Stomach (tissue), 9 donors: ENCODE measurements around the gene HDAC9. TPM values are rescaled to one million over a fixed set of nuclear protein-coding genes. Genes with fewer than 3 reads are reported as not detected.

Experiments used
- DNase-seq, 2 donors: peaks; one replicate each; pipeline versions ENCODE4 v3.0.0 to v3.0.0-alpha.2; 2013 to 2019
- H3K27ac ChIP-seq, 5 donors: fragments of 200-600 bp in 4 of 5; sonication (generic) in 4 of 5; one replicate each; pipeline ENCODE4 v1.5.1; 2013 to 2019; ENCODE audit warnings: mild to moderate bottlenecking in 1 of 5, moderate library complexity in 1 of 5
- H3K27me3 ChIP-seq, 3 donors: fragments of 200-600 bp; sonication (generic); one replicate each; pipeline ENCODE4 v1.5.1; 2017 to 2019; ENCODE audit warnings: mixed run types in 1 of 3
- H3K36me3 ChIP-seq, 4 donors: fragments of 200-600 bp; sonication (generic); 1 replicate in 3 of 4; 2 replicates in 1 of 4; pipeline ENCODE4 v1.5.1; 2016 to 2019
- H3K4me1 ChIP-seq, 4 donors: fragments of 200-600 bp; sonication (generic); one replicate each; pipeline ENCODE4 v1.5.1; 2016 to 2019
- H3K4me3 ChIP-seq, 4 donors: fragments of 200-600 bp; sonication (generic) in 3 of 4; one replicate each; pipeline ENCODE4 v1.5.1; 2016 to 2019; ENCODE audit warnings: mild to moderate bottlenecking in 1 of 4
- H3K9me3 ChIP-seq, 4 donors: fragments of 200-600 bp; sonication (generic); one replicate each; pipeline ENCODE4 v1.5.1; 2016 to 2019
- EP300 ChIP-seq: sonication (generic); formaldehyde crosslinking; IDR thresholded peaks from one replicate; pipeline ENCODE4 v1.6.1; 2017; ENCODE audit warnings: antibody characterized with exemption
- POLR2A ChIP-seq, 4 donors: fragments of 450-650 bp; IDR thresholded peaks; one replicate each; pipeline ENCODE4 v1.6.1; 2016; ENCODE audit warnings: antibody characterized with exemption in 4 of 4, control low read depth in 2 of 4, mild to moderate bottlenecking in 1 of 4, moderate library complexity in 1 of 4
- POLR2AphosphoS5 ChIP-seq, 3 donors: sonication (generic); formaldehyde crosslinking; IDR thresholded peaks; one replicate each; pipeline ENCODE4 v1.6.1; 2016; ENCODE audit warnings: antibody characterized with exemption in 3 of 3
- WGBS, 5 donors: extraction: QIAGEN DNeasy Blood & Tissue Kit in 3 of 5; methylation state at CpG; one replicate each; pipeline versions ENCODE4 v1.1.5 to v1.1.7; 2013 to 2018; 5-methylcytosine and 5-hydroxymethylcytosine counted together
- intact Hi-C: fragments of 100-400 bp; cut with DNase I; formaldehyde crosslinking; loops from one replicate; pipeline ENCODE4 v1.15.1; 2023; ENCODE audit warnings: low total_unique reads
- polyA plus RNA-seq, 3 donors: library from polyadenylated mRNA; stranded (reverse); fragments of 200-250 nt; gene quantifications; one replicate each; pipeline ENCODE4 v1.2.3, GENCODE V29; 2013
- total RNA-seq, 5 donors: library from RNA; depleted of rRNA; stranded (reverse); fragments of >200 nt; gene quantifications; one replicate each; pipeline versions ENCODE4 v1.1.0 to v1.2.3, GENCODE V29; 2014 to 2016
- TF ChIP-seq, protein P1 (sequence below), 7 experiments: fragments of 450-650 bp in 4 of 7; fragments of 200-600 bp in 3 of 7; sonication (generic) in 3 of 7; IDR thresholded peaks; one replicate each; pipeline ENCODE4 v1.5.1; 2016 to 2019; ENCODE audit warnings: antibody characterized with exemption in 7 of 7, control low read depth in 2 of 7, mild to moderate bottlenecking in 1 of 7
- donor health status: healthy with polysubstance abuse.
- donor health status: Bipolar disorder and iron deficiency.
- donor health status: healthy.

The HDAC9 gene
- total and polyA plus RNA-seq, 8 donors, result 1.4 to 60.0 (median 9.8) TPM

DNA sequence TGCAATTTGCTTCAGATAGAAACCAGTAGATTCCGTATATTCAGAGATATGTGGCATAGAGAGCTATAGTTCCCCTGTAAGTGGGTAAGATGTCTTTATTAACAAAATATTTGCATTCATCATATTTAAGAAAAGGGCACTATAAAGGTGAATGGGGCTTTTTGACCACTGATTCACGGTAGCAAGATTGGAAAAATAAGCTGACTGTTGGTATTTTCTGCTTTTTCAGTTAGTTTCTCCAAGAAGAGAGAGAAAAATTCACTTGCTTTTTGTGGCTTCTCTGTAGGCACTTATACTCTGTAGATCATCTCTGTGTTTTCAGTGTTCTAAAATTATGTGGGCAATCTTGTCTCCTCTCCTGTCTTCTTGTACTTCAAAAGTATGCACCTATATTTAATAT is 376.8 kb downstream of the HDAC9 start:
- H3K4me1 ChIP-seq, result no peaks in the 10 kb centered on the region
- WGBS, 5 donors, result 75 to 90% (median 85%) methylated on average over 2 of the region's 2 CpGs
- no peak for DNase-seq
- H3K27ac ChIP-seq, result no peak overlapping the region
- no peak overlapping the region for H3K4me3 ChIP-seq
- intact Hi-C loops, result no loop called here
- no peaks in the 10 kb centered on the region for H3K9me3 ChIP-seq
- no peak for TF ChIP-seq POLR2A (IDR thresholded peaks at IDR 0.05)
- no peak for TF ChIP-seq EP300
- TF ChIP-seq, protein P1, sequence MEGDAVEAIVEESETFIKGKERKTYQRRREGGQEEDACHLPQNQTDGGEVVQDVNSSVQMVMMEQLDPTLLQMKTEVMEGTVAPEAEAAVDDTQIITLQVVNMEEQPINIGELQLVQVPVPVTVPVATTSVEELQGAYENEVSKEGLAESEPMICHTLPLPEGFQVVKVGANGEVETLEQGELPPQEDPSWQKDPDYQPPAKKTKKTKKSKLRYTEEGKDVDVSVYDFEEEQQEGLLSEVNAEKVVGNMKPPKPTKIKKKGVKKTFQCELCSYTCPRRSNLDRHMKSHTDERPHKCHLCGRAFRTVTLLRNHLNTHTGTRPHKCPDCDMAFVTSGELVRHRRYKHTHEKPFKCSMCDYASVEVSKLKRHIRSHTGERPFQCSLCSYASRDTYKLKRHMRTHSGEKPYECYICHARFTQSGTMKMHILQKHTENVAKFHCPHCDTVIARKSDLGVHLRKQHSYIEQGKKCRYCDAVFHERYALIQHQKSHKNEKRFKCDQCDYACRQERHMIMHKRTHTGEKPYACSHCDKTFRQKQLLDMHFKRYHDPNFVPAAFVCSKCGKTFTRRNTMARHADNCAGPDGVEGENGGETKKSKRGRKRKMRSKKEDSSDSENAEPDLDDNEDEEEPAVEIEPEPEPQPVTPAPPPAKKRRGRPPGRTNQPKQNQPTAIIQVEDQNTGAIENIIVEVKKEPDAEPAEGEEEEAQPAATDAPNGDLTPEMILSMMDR (IDR thresholded peaks at IDR 0.05), result no peak
- no peak for TF ChIP-seq POLR2AphosphoS5 (IDR thresholded peaks at IDR 0.05)
- H3K27me3 ChIP-seq, result no peaks in the 10 kb centered on the region
- H3K36me3 ChIP-seq, result no peaks in the 10 kb centered on the region

DNA sequence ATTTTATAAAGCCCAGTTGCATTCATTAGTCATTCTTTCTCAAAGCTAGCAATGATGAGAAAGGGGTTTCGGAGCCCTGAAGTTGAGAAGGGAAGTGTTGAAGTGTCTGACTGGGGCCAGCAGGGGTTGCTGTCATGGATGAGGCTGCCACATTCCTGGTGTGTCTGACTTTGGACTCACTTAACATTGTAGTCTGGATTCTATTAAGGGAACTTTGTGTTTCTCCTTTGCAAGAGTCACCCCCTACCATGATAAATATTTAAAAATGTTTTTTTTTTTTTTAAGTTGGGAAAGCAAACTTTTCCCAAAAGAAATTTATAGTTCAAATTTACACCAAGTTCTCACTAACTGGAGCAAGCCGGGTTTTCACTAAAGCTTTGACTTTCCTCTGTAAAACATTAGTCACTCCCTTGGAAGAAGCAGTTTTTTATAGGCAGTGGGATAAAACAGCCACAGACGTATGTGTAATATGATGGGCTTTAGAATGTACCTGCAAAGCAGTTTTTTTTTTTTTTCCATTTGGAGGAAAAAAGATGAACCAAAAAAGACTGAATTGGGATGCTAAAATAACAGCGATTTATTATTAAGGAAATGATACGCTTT is 378.3 kb downstream of the HDAC9 start:
- DNase-seq, result no peak
- Histone ChIP-seq H3K27me3 (no peaks in the 10 kb centered on the region), H3K4me3 (no peak overlapping the region), H3K9me3 (peaks cover 0 to under 1% (median 0%) of the 10 kb centered on the region in 4 donors), H3K36me3 (no peaks in the 10 kb centered on the region), H3K27ac (no peak overlapping the region), H3K4me1 (no peaks in the 10 kb centered on the region)
- intact Hi-C loops, result no loop called here
- TF ChIP-seq POLR2AphosphoS5 (IDR thresholded peaks at IDR 0.05), result no peak
- TF ChIP-seq, protein P1 (IDR thresholded peaks at IDR 0.05), result no peak
- no peak for TF ChIP-seq EP300
- TF ChIP-seq POLR2A (IDR thresholded peaks at IDR 0.05), result no peak
- WGBS, 5 donors, result 77 to 87% (median 86%) methylated on average over 5 of the region's 5 CpGs

DNA sequence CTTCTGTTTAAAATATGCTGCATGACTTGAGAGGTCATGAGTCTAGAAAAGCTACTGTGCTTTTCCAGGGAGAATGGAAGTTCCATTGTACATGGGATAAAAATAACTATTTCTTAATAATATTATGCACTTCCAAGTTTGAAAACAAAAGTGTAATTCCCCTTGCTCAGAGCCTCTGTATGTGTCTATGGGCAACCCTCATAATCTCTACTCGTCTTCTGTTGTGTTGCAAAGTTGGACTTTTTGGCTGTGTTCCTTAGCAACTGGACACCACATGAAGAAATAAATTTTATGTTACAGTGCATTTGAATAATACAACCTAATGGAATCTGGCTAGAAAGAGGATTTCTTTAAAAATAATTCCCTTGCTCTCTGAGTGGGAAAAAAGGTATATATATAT is 379.3 kb downstream of the HDAC9 start:
- DNase-seq, result no peak
- TF ChIP-seq POLR2A (IDR thresholded peaks at IDR 0.05) (no peak), EP300 (no peak), POLR2AphosphoS5 (IDR thresholded peaks at IDR 0.05) (no peak)
- TF ChIP-seq, protein P1 (IDR thresholded peaks at IDR 0.05), result no peak
- Histone ChIP-seq H3K27me3 (no peaks in the 10 kb centered on the region), H3K27ac (no peak overlapping the region), H3K4me3 (no peak overlapping the region), H3K9me3 (peaks cover 0 to 7% (median 0%) of the 10 kb centered on the region in 4 donors), H3K4me1 (no peaks in the 10 kb centered on the region), H3K36me3 (no peaks in the 10 kb centered on the region)
- intact Hi-C loops, result no loop called here
- WGBS, 5 donors, result 56 to 76% (median 66%) methylated on average over 1 of the region's 1 CpG

DNA sequence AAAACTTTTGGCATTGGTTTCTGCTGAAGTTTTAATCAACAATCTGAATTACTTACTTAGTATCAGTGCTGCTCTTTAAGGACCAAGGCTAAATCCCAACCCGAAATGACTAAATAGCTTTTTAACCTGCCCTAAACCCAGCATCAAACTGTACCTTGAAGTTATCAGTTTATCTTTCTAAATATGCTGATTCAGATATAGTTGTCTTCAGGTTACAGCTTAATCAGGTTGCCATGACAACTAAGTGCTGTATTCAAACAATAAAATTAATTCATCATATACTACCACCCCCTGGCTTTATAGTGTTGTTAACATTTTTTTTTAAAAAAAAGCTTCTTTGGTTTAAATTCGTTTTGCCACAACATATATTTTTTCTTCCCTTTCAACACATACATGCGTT is 382.3 kb downstream of the HDAC9 start:
- H3K36me3 ChIP-seq, result no peaks in the 10 kb centered on the region
- H3K4me1 ChIP-seq, result no peaks in the 10 kb centered on the region
- H3K27me3 ChIP-seq, result no peaks in the 10 kb centered on the region
- intact Hi-C loops, result no loop called here
- H3K9me3 ChIP-seq, result peaks cover 0 to 7% (median 0%) of the 10 kb centered on the region in 4 donors
- no peak for TF ChIP-seq POLR2A (IDR thresholded peaks at IDR 0.05)
- TF ChIP-seq, protein P1 (IDR thresholded peaks at IDR 0.05), result no peak
- no peak for TF ChIP-seq EP300
- no peak for TF ChIP-seq POLR2AphosphoS5 (IDR thresholded peaks at IDR 0.05)
- H3K27ac ChIP-seq, result no peak overlapping the region
- no peak for DNase-seq
- WGBS, 5 donors, result 55 to 70% (median 62%) methylated on average over 3 of the region's 3 CpGs
- H3K4me3 ChIP-seq, result no peak overlapping the region
